Measurements from ENCODE around the gene HP1BP3. TPM values are rescaled to one million over a fixed set of nuclear protein-coding genes. Genes with fewer than 3 reads are reported as not detected.

HP1BP3 gene
- total RNA-seq, 3 donors from 2014 or later = 224 to 317 (median 281) TPM

GRCh38 chr1:20771780-20772179, 15.3 kb downstream of the HP1BP3 start:
- Histone ChIP-seq H3K27me3 (no peaks in the 10 kb centered on the region), H3K36me3 (no peaks in the 10 kb centered on the region), H3K9me3 (no peaks in the 10 kb centered on the region), H3K4me3 (no peak overlapping the region), H3K4me1 (no peaks in the 10 kb centered on the region), H3K27ac (no peak overlapping the region)
- no peak for DNase-seq (ENCODE audit: low spot score in 2 of 2)
- TF ChIP-seq POLR2AphosphoS5 (IDR thresholded peaks at IDR 0.05) (no peak), CTCF (IDR thresholded peaks at IDR 0.05) (no peak), POLR2A (IDR thresholded peaks at IDR 0.05) (no peak)
- intact Hi-C loops (cut with DNase I; ENCODE audit: low total_unique reads) = no loop called here

GRCh38 chr1:20770314-20771087, 16.6 kb downstream of the HP1BP3 start:
- intact Hi-C loops (cut with DNase I; ENCODE audit: low total_unique reads) = no loop called here
- no peak for DNase-seq (ENCODE audit: low spot score in 2 of 2)
- no peak overlapping the region for H3K27ac ChIP-seq
- H3K4me1 ChIP-seq = no peaks in the 10 kb centered on the region
- H3K27me3 ChIP-seq = no peaks in the 10 kb centered on the region
- TF ChIP-seq POLR2AphosphoS5 (IDR thresholded peaks at IDR 0.05) (no peak), POLR2A (IDR thresholded peaks at IDR 0.05) (no peak), CTCF (IDR thresholded peaks at IDR 0.05) (no peak)
- H3K4me3 ChIP-seq = no peak overlapping the region
- no peaks in the 10 kb centered on the region for H3K9me3 ChIP-seq
- H3K36me3 ChIP-seq = no peaks in the 10 kb centered on the region

DNA sequence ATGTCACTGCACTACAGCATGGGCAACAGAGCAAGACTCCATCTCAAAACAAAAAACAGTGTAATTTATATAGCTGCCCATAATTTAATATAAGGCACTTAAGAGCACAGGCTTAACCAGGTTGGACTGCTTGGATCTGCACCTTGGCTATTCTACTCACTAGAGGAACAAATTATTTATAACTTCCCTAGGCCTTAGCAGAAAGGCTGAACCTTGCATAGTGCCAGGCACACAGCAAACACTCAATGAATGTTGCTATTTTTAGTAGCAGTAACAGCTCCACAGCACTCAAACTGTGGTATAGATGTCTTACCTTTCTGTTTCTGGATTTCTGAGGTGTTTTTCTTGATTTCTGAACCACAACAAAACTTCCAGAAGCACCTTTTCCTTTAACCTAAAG, 19.8 kb downstream of the HP1BP3 start:
- TF ChIP-seq CTCF (IDR thresholded peaks at IDR 0.05) (no peak), POLR2AphosphoS5 (IDR thresholded peaks at IDR 0.05) (no peak), POLR2A (IDR thresholded peaks at IDR 0.05) (no peak)
- Histone ChIP-seq H3K4me3 (no peak overlapping the region), H3K27me3 (no peaks in the 10 kb centered on the region), H3K4me1 (no peaks in the 10 kb centered on the region), H3K9me3 (no peaks in the 10 kb centered on the region), H3K27ac (no peak overlapping the region), H3K36me3 (peaks cover 13% of the 10 kb centered on the region)
- intact Hi-C loops (cut with DNase I; ENCODE audit: low total_unique reads) = no loop called here
- DNase-seq (ENCODE audit: low spot score in 2 of 2) = no peak

GRCh38 chr1:20763417-20763816, 23.7 kb downstream of the HP1BP3 start:
- Histone ChIP-seq H3K9me3 (no peaks in the 10 kb centered on the region), H3K27ac (no peak overlapping the region), H3K27me3 (no peaks in the 10 kb centered on the region), H3K4me3 (no peak overlapping the region), H3K4me1 (no peaks in the 10 kb centered on the region), H3K36me3 (peaks cover 20% of the 10 kb centered on the region)
- DNase-seq (ENCODE audit: low spot score in 2 of 2) = no peak
- intact Hi-C loops (cut with DNase I; ENCODE audit: low total_unique reads) = no loop called here
- no peak for TF ChIP-seq POLR2A (IDR thresholded peaks at IDR 0.05)

- H3K4me3 ChIP-seq = no peak overlapping the region
- no peaks in the 10 kb centered on the region for H3K9me3 ChIP-seq
- no peaks in the 10 kb centered on the region for H3K27me3 ChIP-seq
- H3K4me1 ChIP-seq = no peaks in the 10 kb centered on the region
- H3K27ac ChIP-seq = no peak overlapping the region
- DNase-seq (ENCODE audit: low spot score in 2 of 2) = no peak
- H3K36me3 ChIP-seq = peaks cover 23% of the 10 kb centered on the region
- no peak for TF ChIP-seq POLR2AphosphoS5 (IDR thresholded peaks at IDR 0.05)
- TF ChIP-seq CTCF (IDR thresholded peaks at IDR 0.05) = no peak
- no peak for TF ChIP-seq POLR2A (IDR thresholded peaks at IDR 0.05)
- intact Hi-C loops (cut with DNase I; ENCODE audit: low total_unique reads) = no loop called here
Observed at GRCh38 chr1:20760322-20760721, 26.8 kb downstream of the HP1BP3 start.

Data from breast epithelium (tissue), 4 donors.